Mesendoderm (in vitro differentiated cells): Measurements from ENCODE around the gene RPS15.
"Not testable (repeated sequence)": the region's sequence is repeated elsewhere in the genome, so short reads cannot be mapped to it uniquely, and the experiment has no call there.

ENCODE experiments used
- DNase-seq: peaks from one replicate; pipeline ENCODE4 v3.0.0; 2013
- H2AK5ac ChIP-seq: 2 replicates; pipeline ENCODE4 v1.6.1; 2013; ENCODE audit warnings: low read length, inconsistent platforms
- H2BK120ac ChIP-seq: 2 replicates; pipeline ENCODE4 v1.6.1; 2013; ENCODE audit warnings: low read depth, mild to moderate bottlenecking, low read length, moderate library complexity, mixed read lengths
- H2BK15ac ChIP-seq: replicated peaks from 2 replicates; pipeline ENCODE4 v1.6.1; 2013; ENCODE audit warnings: low read depth, mild to moderate bottlenecking, moderate library complexity
- H2BK5ac ChIP-seq: 2 replicates; pipeline ENCODE4 v1.6.1; 2013; ENCODE audit warnings: low read length, inconsistent platforms
- H3K18ac ChIP-seq: 2 replicates; pipeline ENCODE4 v1.6.1; 2013; ENCODE audit warnings: mild to moderate bottlenecking, low read length, mixed read lengths
- H3K23ac ChIP-seq: one replicate; pipeline ENCODE4 v1.6.1; 2013; ENCODE audit warnings: low read length
- H3K27ac ChIP-seq: 2 replicates; pipeline ENCODE4 v1.5.1; 2013; ENCODE audit warnings: low read depth, mild to moderate bottlenecking, inconsistent platforms, low read length, moderate library complexity
- H3K27me3 ChIP-seq: 2 replicates; pipeline ENCODE4 v1.6.1; 2013; ENCODE audit warnings: low read length, control low read depth, mild to moderate bottlenecking, inconsistent platforms; ENCODE audit not compliant: insufficient read depth, poor library complexity
- H3K36me3 ChIP-seq: 2 replicates; pipeline ENCODE4 v1.6.1; 2013; ENCODE audit warnings: low read length, inconsistent platforms; ENCODE audit not compliant: control insufficient read depth, insufficient read depth
- H3K4ac ChIP-seq: one replicate; pipeline ENCODE4 v1.6.1; 2013; ENCODE audit warnings: low read depth, mild to moderate bottlenecking, low read length, moderate library complexity
- H3K4me1 ChIP-seq: 2 replicates; pipeline ENCODE4 v1.6.1; 2013; ENCODE audit warnings: low read depth, low read length, inconsistent platforms; ENCODE audit not compliant: control insufficient read depth
- H3K4me2 ChIP-seq: 2 replicates; pipeline ENCODE4 v1.6.1; 2013; ENCODE audit warnings: low read length
- H3K4me3 ChIP-seq: 2 replicates; pipeline ENCODE4 v1.5.1; 2013; ENCODE audit warnings: mild to moderate bottlenecking, low read length
- H3K56ac ChIP-seq: one replicate; pipeline ENCODE4 v1.6.1; 2013; ENCODE audit warnings: low read length
- H3K79me1 ChIP-seq: 2 replicates; pipeline ENCODE4 v1.6.1; 2013; ENCODE audit warnings: low read length, inconsistent platforms
- H3K79me2 ChIP-seq: 2 replicates; pipeline ENCODE4 v1.6.1; 2013; ENCODE audit warnings: mild to moderate bottlenecking, low read length; ENCODE audit not compliant: control insufficient read depth, insufficient read depth
- H3K9ac ChIP-seq: 2 replicates; pipeline ENCODE4 v1.6.1; 2013; ENCODE audit warnings: low read length, inconsistent platforms
- H4K5ac ChIP-seq: one replicate; pipeline ENCODE4 v1.6.1; 2013; ENCODE audit warnings: low read length
- H4K8ac ChIP-seq: one replicate; pipeline ENCODE4 v1.6.1; 2013; ENCODE audit warnings: low read depth, mild to moderate bottlenecking, control low read depth, low read length, moderate library complexity
- WGBS: extraction: QIAGEN DNeasy Blood & Tissue Kit; methylation state at CpG from one replicate; pipeline ENCODE4 v1.1.7; 2013; ENCODE audit warnings: low lambda C conversion rate, missing lambda C conversion rate; ENCODE audit not compliant: insufficient coverage; ENCODE audit errors: extremely low coverage; 5-methylcytosine and 5-hydroxymethylcytosine counted together

Gene RPS15

DNA sequence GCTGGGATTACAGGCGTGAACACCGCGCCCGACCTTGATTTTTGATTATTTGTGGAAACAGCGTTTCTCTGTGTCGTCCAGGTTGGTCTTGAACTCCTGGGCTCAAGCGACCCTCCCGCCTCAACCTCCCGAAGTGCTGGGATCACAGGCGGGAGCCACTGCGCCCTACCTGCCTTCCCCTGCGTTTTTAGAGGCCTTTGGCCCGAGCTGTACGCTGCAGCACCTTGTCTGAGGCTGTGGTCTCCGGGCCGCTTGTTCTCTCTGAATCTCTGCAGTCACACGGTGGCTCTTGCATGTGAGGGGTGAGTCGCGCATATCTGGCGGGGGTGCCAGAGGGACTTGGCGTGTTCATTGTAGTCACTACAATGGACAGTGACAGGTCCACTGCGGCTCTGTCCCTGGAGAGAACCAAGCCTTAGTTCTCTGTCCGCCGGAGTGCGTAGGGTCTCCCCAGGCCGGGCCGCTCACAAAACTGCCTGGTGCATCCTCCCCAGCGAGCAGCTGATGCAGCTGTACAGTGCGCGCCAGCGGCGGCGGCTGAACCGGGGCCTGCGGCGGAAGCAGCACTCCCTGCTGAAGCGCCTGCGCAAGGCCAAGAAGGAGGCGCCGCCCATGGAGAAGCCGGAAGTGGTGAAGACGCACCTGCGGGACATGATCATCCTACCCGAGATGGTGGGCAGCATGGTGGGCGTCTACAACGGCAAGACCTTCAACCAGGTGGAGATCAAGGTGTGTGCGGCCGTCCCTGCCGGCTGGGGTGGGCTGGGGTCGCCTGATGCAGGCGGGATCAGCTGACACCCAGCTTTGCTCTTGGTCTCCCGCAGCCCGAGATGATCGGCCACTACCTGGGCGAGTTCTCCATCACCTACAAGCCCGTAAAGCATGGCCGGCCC is 1.6 kb downstream of the RPS15 start:
- H2BK15ac ChIP-seq, DNase-seq, H2BK120ac ChIP-seq, H4K8ac ChIP-seq, H2AK5ac ChIP-seq, H3K4ac ChIP-seq, H3K18ac ChIP-seq, H4K5ac ChIP-seq, H3K27me3 ChIP-seq, H3K27ac ChIP-seq, H3K4me1 ChIP-seq, H2BK5ac ChIP-seq: not testable (repeated sequence)
- peak overlapping the region; percentile 94 for H3K56ac ChIP-seq
- peaks cover 20% of the 10 kb centered on the region for H3K36me3 ChIP-seq
- peak overlapping the region; percentile 99 for H3K23ac ChIP-seq
- peak overlapping the region; percentile 98 for H3K4me3 ChIP-seq
- H3K79me1 ChIP-seq, result peaks cover 13% of the 10 kb centered on the region
- peak overlapping the region; percentile 98 for H3K9ac ChIP-seq
- peaks cover 29% of the 10 kb centered on the region for H3K79me2 ChIP-seq
- peak overlapping the region; percentile 87 for H3K4me2 ChIP-seq
- no CpG with 5 or more reads among the region's 57 CpGs for WGBS

DNA sequence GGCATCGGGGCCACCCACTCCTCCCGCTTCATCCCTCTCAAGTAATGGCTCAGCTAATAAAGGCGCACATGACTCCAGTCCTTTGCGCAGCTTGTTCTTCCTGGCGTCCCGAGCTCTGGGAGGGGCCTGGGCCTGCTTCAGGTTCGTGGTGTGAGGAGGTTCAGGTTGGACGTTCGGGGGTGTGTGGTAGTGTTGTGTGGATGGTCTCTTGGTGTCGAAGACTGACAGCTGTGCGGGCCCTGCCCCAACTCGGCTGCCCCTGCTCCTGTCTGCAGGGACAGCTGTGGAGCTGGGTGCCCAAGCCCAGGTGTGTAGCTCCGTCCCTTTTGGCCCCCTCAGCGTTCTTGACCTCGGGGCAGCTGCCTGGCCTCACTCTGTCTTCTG is 2.2 kb downstream of the RPS15 start:
- Histone ChIP-seq H3K27me3 (no peaks in the 10 kb centered on the region), H2BK15ac (no peak overlapping the region), H4K8ac (no peak overlapping the region), H3K9ac (peak overlapping the region; percentile 2), H2BK5ac (no peak overlapping the region), H2BK120ac (no peak overlapping the region), H3K4me1 (no peaks in the 10 kb centered on the region), H3K27ac (no peak overlapping the region), H3K4ac (no peak overlapping the region), H3K23ac (no peak overlapping the region), H3K18ac (no peak overlapping the region), H3K4me2 (no peak overlapping the region), H3K79me2 (peaks cover 29% of the 10 kb centered on the region), H3K36me3 (peaks cover 20% of the 10 kb centered on the region), H3K79me1 (peaks cover 13% of the 10 kb centered on the region), H3K56ac (no peak overlapping the region), H4K5ac (no peak overlapping the region), H2AK5ac (no peak overlapping the region), H3K4me3 (no peak overlapping the region)
- no peak for DNase-seq
- no CpG with 5 or more reads among the region's 15 CpGs for WGBS

DNA sequence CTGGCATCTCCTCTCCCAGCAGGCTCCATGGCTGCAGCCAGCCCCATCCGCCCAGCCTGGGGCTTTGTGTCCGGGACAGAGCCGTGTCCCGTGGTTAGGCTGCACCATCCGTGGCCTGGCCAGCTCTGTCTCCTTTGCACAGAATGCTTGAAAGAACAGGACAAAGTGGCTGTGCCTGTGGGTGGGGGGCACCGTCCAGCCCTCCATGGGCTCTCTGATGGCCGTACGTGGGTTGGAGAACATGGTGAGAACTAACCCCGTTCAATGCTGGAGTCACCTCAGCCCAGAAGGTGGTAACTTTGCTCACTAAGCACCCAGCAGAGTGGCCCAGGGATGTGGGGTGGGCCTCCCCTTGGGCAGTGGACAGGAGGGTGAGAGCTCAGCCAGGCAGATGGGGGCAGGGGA is 2.8 kb downstream of the RPS15 start:
- Histone ChIP-seq H3K4me1 (no peaks in the 10 kb centered on the region), H3K4me2 (no peak overlapping the region), H3K18ac (no peak overlapping the region), H3K36me3 (peaks cover 20% of the 10 kb centered on the region), H2BK5ac (no peak overlapping the region), H4K8ac (no peak overlapping the region), H3K4ac (no peak overlapping the region), H3K27me3 (no peaks in the 10 kb centered on the region), H2AK5ac (no peak overlapping the region), H3K27ac (no peak overlapping the region), H3K56ac (no peak overlapping the region), H3K9ac (peak overlapping the region; percentile 24), H3K79me1 (peaks cover 13% of the 10 kb centered on the region), H3K79me2 (peaks cover 29% of the 10 kb centered on the region), H3K4me3 (no peak overlapping the region), H4K5ac (no peak overlapping the region), H2BK120ac (no peak overlapping the region), H3K23ac (no peak overlapping the region), H2BK15ac (no peak overlapping the region)
- WGBS, result no CpG with 5 or more reads among the region's 9 CpGs
- DNase-seq, result no peak

DNA sequence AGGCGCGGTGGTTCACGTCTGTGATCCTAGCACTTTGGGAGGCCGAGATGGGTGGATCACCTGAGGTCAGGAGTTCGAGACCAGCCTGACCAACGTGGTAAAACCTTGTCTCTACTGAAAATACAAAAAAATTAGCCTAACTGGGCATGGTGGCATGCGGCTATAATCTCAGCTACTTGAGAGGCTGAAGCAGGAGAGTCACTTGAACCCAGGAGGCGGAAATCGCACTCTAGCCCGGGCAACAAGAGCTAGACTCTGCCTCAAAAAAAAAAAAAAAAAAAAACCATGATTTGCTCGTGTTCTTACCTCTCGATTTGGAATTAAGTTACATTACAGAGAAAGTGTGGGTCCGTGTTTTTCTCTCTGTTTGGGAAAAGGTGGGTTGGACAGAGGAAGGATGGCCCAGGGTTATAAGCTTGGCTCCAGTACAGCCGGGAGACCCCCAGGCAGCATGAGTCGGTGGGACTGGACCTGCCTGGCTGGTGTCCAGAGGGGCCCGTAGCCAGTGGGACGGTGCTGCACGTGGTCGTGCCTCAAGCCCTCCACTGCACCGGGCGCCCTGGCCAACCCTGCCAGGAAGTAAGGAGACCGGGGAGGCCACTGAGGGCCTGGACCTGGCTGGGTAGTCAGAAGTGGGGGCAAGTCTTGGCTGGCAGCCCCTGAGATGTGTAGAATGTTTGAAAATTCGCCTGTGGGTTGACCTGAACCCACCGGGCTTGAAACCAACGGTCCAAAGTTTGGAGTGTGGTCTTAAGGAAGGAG is 3.7 kb downstream of the RPS15 start:
- DNase-seq, result no peak
- no peak overlapping the region for H3K4ac ChIP-seq
- H2BK15ac ChIP-seq, result no peak overlapping the region
- H4K8ac ChIP-seq, result no peak overlapping the region
- H3K27me3 ChIP-seq, result peaks cover 4% of the 10 kb centered on the region
- no peak overlapping the region for H3K4me3 ChIP-seq
- H3K4me1 ChIP-seq, result no peaks in the 10 kb centered on the region
- H3K56ac ChIP-seq, result no peak overlapping the region
- H2BK120ac ChIP-seq, result no peak overlapping the region
- H4K5ac ChIP-seq, result no peak overlapping the region
- no peak overlapping the region for H3K23ac ChIP-seq
- H3K79me2 ChIP-seq, result peaks cover 29% of the 10 kb centered on the region
- peaks cover 13% of the 10 kb centered on the region for H3K79me1 ChIP-seq
- no peak overlapping the region for H3K9ac ChIP-seq
- H3K36me3 ChIP-seq, result peaks cover 20% of the 10 kb centered on the region
- H2BK5ac ChIP-seq, result no peak overlapping the region
- H3K4me2 ChIP-seq, result no peak overlapping the region
- no CpG with 5 or more reads among the region's 25 CpGs for WGBS
- H3K27ac ChIP-seq, result no peak overlapping the region
- H2AK5ac ChIP-seq, result no peak overlapping the region
- no peak overlapping the region for H3K18ac ChIP-seq

DNA sequence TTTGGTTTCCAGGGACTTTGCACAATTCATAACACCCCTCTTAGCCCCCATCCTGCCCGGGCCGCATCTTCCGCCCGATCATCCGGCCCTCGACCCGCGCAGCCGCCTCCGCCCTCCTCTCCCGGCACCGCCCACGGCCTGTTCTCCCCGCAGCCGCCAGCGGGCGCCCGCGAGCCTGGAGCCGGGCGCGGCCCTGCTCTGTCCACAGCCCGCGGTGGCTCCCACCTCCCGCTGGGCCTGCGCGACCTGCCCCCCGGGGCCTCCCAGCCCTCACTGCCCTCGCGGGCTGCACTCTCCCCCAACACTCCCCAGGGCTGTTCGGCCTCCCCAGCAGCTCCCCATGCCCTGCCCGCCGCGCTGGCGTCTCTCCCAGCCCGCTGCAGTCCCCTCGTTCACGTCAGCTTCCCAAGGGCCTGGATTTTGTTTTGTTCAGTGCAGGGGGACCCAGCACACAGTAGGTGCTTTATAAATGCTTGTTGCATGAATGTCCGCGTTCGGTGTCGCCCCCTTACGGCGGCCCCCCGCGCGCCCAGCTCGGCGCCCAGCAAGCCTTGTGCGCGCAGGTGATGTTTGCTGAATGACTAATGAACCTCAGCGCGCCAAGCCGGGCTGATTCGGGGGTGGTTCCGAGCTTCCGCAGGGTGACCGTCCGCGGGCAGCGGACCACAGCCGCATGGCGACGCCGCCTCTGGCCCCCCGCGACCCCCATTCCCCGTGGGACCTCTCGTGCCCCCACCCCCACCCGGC is 7.2 kb downstream of the RPS15 start:
- H3K4me2 ChIP-seq, result peak overlapping the region; percentile 61
- no peak overlapping the region for H3K4me3 ChIP-seq
- DNase-seq, result peak; percentile 65
- H3K27ac ChIP-seq, result no peak overlapping the region
- H2AK5ac ChIP-seq, result no peak overlapping the region
- H3K36me3 ChIP-seq, result peaks cover 15% of the 10 kb centered on the region
- H2BK120ac ChIP-seq, result no peak overlapping the region
- H3K9ac ChIP-seq, result peak overlapping the region; percentile 44
- no peak overlapping the region for H3K23ac ChIP-seq
- peaks cover 24% of the 10 kb centered on the region for H3K27me3 ChIP-seq
- no peaks in the 10 kb centered on the region for H3K4me1 ChIP-seq
- no CpG with 5 or more reads among the region's 70 CpGs for WGBS
- H4K5ac ChIP-seq, result no peak overlapping the region
- no peak overlapping the region for H3K4ac ChIP-seq
- H3K79me2 ChIP-seq, result peaks cover 9% of the 10 kb centered on the region
- H3K18ac ChIP-seq, result no peak overlapping the region
- no peak overlapping the region for H4K8ac ChIP-seq
- H2BK5ac ChIP-seq, result no peak overlapping the region
- peaks cover 9% of the 10 kb centered on the region for H3K79me1 ChIP-seq
- peak overlapping the region; percentile 60 for H3K56ac ChIP-seq
- H2BK15ac ChIP-seq, result no peak overlapping the region
